SK-N-SH (cell line): ENCODE results near the gene MED19. TPM values are rescaled to one million over a fixed set of nuclear protein-coding genes. Genes with fewer than 3 reads are reported as not detected.

Source experiments
- CTCF ChIA-PET: fragments of 300-600, 350-600 bp; formaldehyde crosslinking; extraction: SDS; loops from one replicate; lab custom pipeline; 2021; lab: Yijun Ruan, JAX
- POLR2A ChIA-PET: fragments of 350-600 bp; sonication (Branson Sonifier 250); formaldehyde crosslinking; extraction: SDS; loops from one replicate; lab custom pipeline; 2020; ENCODE audit warnings: antibody characterized with exemption, inconsistent platforms; lab: Yijun Ruan, JAX
- DNase-seq: peaks from one replicate; pipeline ENCODE4 v3.0.0; 2012
- H2AFZ ChIP-seq: fragments of 200-600 bp; sonication (generic); 2 replicates; pipeline ENCODE4 v1.8.1; 2016; ENCODE audit warnings: antibody characterized with exemption, mild to moderate bottlenecking, low read depth
- H3F3A ChIP-seq: fragments of 200-600 bp; sonication (generic); replicated peaks from 2 replicates; pipeline ENCODE3; 2016; ENCODE audit warnings: antibody characterized with exemption, mild to moderate bottlenecking; ENCODE audit not compliant: insufficient read depth
- H3K27ac ChIP-seq, 2 experiments: fragments of 200-500 bp in 1 of 2; fragments of 200-600 bp in 1 of 2; sonication (Bioruptor generic) in 1 of 2; sonication (generic), shearing (Covaris generic) in 1 of 2; 2 replicates each; pipeline versions ENCODE4 v1.5.1 to v1.6.1; 2014 to 2016; ENCODE audit warnings: low read depth in 2 of 2, inconsistent platforms in 1 of 2, low read length in 1 of 2, mild to moderate bottlenecking in 1 of 2, mixed read lengths in 1 of 2
- H3K27me3 ChIP-seq: fragments of 200-600 bp; sonication (generic), shearing (Covaris generic); 2 replicates; pipeline ENCODE4 v1.6.1; 2016; ENCODE audit warnings: mixed run types; ENCODE audit not compliant: insufficient read depth
- H3K36me3 ChIP-seq, 2 experiments: fragments of 200-500 bp in 1 of 2; fragments of 200-600 bp in 1 of 2; sonication (Bioruptor generic) in 1 of 2; sonication (generic) in 1 of 2; replicated peaks in 1 of 2; 2 replicates each; pipeline versions ENCODE3 to v1.5.1; 2014 to 2016; ENCODE audit warnings: low read length in 1 of 2, mild to moderate bottlenecking in 1 of 2; ENCODE audit not compliant: insufficient read depth in 2 of 2, control insufficient read depth in 1 of 2
- H3K4me1 ChIP-seq, 2 experiments: fragments of 200-500 bp in 1 of 2; fragments of 200-600 bp in 1 of 2; sonication (Bioruptor generic) in 1 of 2; sonication (generic), shearing (Covaris generic) in 1 of 2; 2 replicates each; pipeline versions ENCODE4 v1.5.1 to v1.6.1; 2014 to 2016; ENCODE audit warnings: low read depth in 1 of 2, low read length in 1 of 2, mixed run types in 1 of 2; ENCODE audit not compliant: insufficient read depth in 2 of 2, control insufficient read depth in 1 of 2
- H3K4me2 ChIP-seq: fragments of 200-600 bp; sonication (generic), shearing (Covaris generic); 2 replicates; pipeline ENCODE4 v1.6.1; 2017; ENCODE audit warnings: mixed run types
- H3K4me3 ChIP-seq, 2 experiments: fragments of 200-500 bp in 1 of 2; fragments of 200-600 bp in 1 of 2; sonication (Bioruptor generic) in 1 of 2; sonication (generic), shearing (Covaris generic) in 1 of 2; 2 replicates each; pipeline versions ENCODE4 v1.5.1 to v1.8.1; 2014 to 2016; ENCODE audit warnings: low read depth in 2 of 2, inconsistent platforms in 1 of 2, low read length in 1 of 2, mild to moderate bottlenecking in 1 of 2, mixed read lengths in 1 of 2, moderate library complexity in 1 of 2
- H3K79me2 ChIP-seq: fragments of 200-600 bp; sonication (generic); 2 replicates; pipeline ENCODE4 v1.8.1; 2017; ENCODE audit warnings: mild to moderate bottlenecking; ENCODE audit not compliant: insufficient read depth
- H3K9ac ChIP-seq: fragments of 200-600 bp; sonication (generic); 2 replicates; pipeline ENCODE4 v1.6.1; 2017; ENCODE audit warnings: mixed run types
- H3K9me2 ChIP-seq: fragments of 200-600 bp; sonication (generic); 2 replicates; pipeline ENCODE4 v1.6.1; 2017; ENCODE audit warnings: mixed run types
- H3K9me3 ChIP-seq: fragments of 200-600 bp; sonication (generic); 2 replicates; pipeline ENCODE4 v1.6.1; 2017; ENCODE audit warnings: mixed run types, mild to moderate bottlenecking, moderate library complexity
- H4K20me1 ChIP-seq: fragments of 200-600 bp; sonication (generic); 2 replicates; pipeline ENCODE4 v1.6.1; 2017; ENCODE audit warnings: mild to moderate bottlenecking, mixed run types; ENCODE audit not compliant: insufficient read depth
- CHD2 ChIP-seq: fragments of 150-350 bp; IDR thresholded peaks from 2 replicates; pipeline ENCODE4 v1.6.1; 2018; ENCODE audit warnings: low read length; ENCODE audit not compliant: partially characterized antibody
- ELF1 ChIP-seq: IDR thresholded peaks from 2 replicates; pipeline ENCODE4 v1.4.0; 2012
- EP300 ChIP-seq, 2 experiments: IDR thresholded peaks; 2 replicates each; pipeline versions ENCODE4 v1.4.0 to v1.6.1; 2012; ENCODE audit warnings: borderline replicate concordance in 1 of 2, low read depth in 1 of 2, low read length in 1 of 2
- FOXJ3 ChIP-seq: sonication (generic); formaldehyde crosslinking; IDR thresholded peaks from 2 replicates; pipeline ENCODE4 v1.5.1; 2020; ENCODE audit warnings: mild to moderate bottlenecking, missing genetic modification reagents
- FOXM1 ChIP-seq: IDR thresholded peaks from 2 replicates; pipeline ENCODE4 v1.4.0; 2012; ENCODE audit warnings: low read depth, mild to moderate bottlenecking
- GABPA ChIP-seq: IDR thresholded peaks from 2 replicates; pipeline ENCODE4 v1.4.0; 2012; ENCODE audit warnings: low read depth, mild to moderate bottlenecking
- GATA2 ChIP-seq: sonication (generic); formaldehyde crosslinking; IDR thresholded peaks from 2 replicates; pipeline ENCODE4 v1.5.0; 2020; ENCODE audit warnings: mild to moderate bottlenecking, missing genetic modification reagents
- MEF2A ChIP-seq: IDR thresholded peaks from 2 replicates; pipeline ENCODE4 v1.4.0; 2012; ENCODE audit warnings: low read depth, borderline replicate concordance
- RAD21 ChIP-seq: IDR thresholded peaks from 2 replicates; pipeline ENCODE4 v1.6.1; 2012; ENCODE audit warnings: mild to moderate bottlenecking, low read length
- RCOR1 ChIP-seq: fragments of 150-350 bp; IDR thresholded peaks from 2 replicates; pipeline ENCODE4 v1.6.1; 2017; ENCODE audit warnings: antibody characterized with exemption, low read length
- SMC3 ChIP-seq: IDR thresholded peaks from 2 replicates; pipeline ENCODE4 v1.6.1; 2012; ENCODE audit warnings: low read depth, low read length, improper control_type of control experiment
- TCF12 ChIP-seq: IDR thresholded peaks from 2 replicates; pipeline ENCODE4 v1.4.0; 2012
- TEAD4 ChIP-seq: IDR thresholded peaks from 2 replicates; pipeline ENCODE4 v1.4.0; 2012; ENCODE audit warnings: mild to moderate bottlenecking, borderline replicate concordance; ENCODE audit not compliant: insufficient read depth
- USF1 ChIP-seq: IDR thresholded peaks from 2 replicates; pipeline ENCODE4 v1.4.0; 2012; ENCODE audit warnings: low read depth, borderline replicate concordance
- YY1 ChIP-seq: IDR thresholded peaks from 2 replicates; pipeline ENCODE4 v1.4.0; 2012; ENCODE audit warnings: low read depth, mild to moderate bottlenecking
- ZBTB33 ChIP-seq: IDR thresholded peaks from 2 replicates; pipeline ENCODE4 v1.4.0; 2012; ENCODE audit warnings: low read depth, borderline replicate concordance
- WGBS: methylation state at CpG from one replicate; pipeline ENCODE4 v1.1.6; 2017; ENCODE audit warnings: low lambda C conversion rate; 5-methylcytosine and 5-hydroxymethylcytosine counted together
- polyA plus RNA-seq, 3 experiments: library from polyadenylated mRNA; depleted of rRNA; stranded (reverse); fragments of >200 nt; gene quantifications; 2 replicates each; pipeline ENCODE4 v1.2.3, GENCODE V29; 2012

MED19 gene
- polyA plus RNA-seq, 1 of the 3 experiments (the other 2 are of a cell fraction) = 38.7 TPM

GRCh38 chr11:57746920-57747319 lies 34.9 kb upstream of the MED19 start:
- H3K36me3 ChIP-seq = peaks cover 21 to 35% of the 10 kb centered on the region in 2 experiments
- TF ChIP-seq MEF2A = no peak
- TF ChIP-seq FOXM1 = no peak
- TF ChIP-seq GATA2 (CRISPR knock-in tag) = no peak
- TF ChIP-seq ELF1 = no peak
- no peak for TF ChIP-seq ZBTB33
- TF ChIP-seq GABPA = no peak
- TF ChIP-seq EP300 (IDR thresholded peaks at IDR 0.05; ENCODE audit: borderline replicate concordance in 1 of 2, low read depth in 1 of 2, low read length in 1 of 2) = no peak
- no peak for TF ChIP-seq RAD21
- TF ChIP-seq, all 33 proteins: peak for 0
- Histone ChIP-seq H3K9ac (no peak overlapping the region), H3K27ac (no peak overlapping the region), H3K9me3 (no peaks in the 10 kb centered on the region), H3K27me3 (no peaks in the 10 kb centered on the region), H3F3A (peaks cover 14% of the 10 kb centered on the region), H4K20me1 (no peaks in the 10 kb centered on the region), H3K4me2 (no peak overlapping the region), H3K79me2 (peaks cover 19% of the 10 kb centered on the region), H3K4me1 (peaks cover 0 to 7% of the 10 kb centered on the region in 2 experiments; a peak in 3 of 4 replicates), H2AFZ (no peak overlapping the region), H3K9me2 (no peaks in the 10 kb centered on the region), H3K4me3 (no peak overlapping the region)
- POLR2A ChIA-PET = interaction anchor here (0.7 to 0.8 kb wide), 2 partner anchors 14 to 438 kb away, joined by 5 to 6 read pairs; partner anchors contain the start of gene CTNND1
- DNase-seq = no peak
- CTCF ChIA-PET = interaction anchor here (1.0 to 13.2 kb wide), 2 partner anchors 25 to 55 kb away, joined by 3 to 142 read pairs; no protein-coding TSS in a partner anchor
- WGBS = 90% methylated on average over 1 of the region's 1 CpG

GRCh38 chr11:57745206-57745605 lies 33.2 kb upstream of the MED19 start:
- ChIA-PET CTCF (interaction anchor here (13.2 kb wide), 1 partner anchor 56 kb away, joined by 142 read pairs; no protein-coding TSS in a partner anchor), POLR2A (no interaction called here)
- WGBS = 97% methylated on average over 5 of the region's 5 CpGs
- no peak overlapping the region for H3K9ac ChIP-seq
- H3K4me2 ChIP-seq = no peak overlapping the region
- TF ChIP-seq GATA2 (CRISPR knock-in tag) (no peak), GABPA (no peak), MEF2A (no peak), TEAD4 (no peak), SMC3 (no peak), CHD2 (no peak), RAD21 (no peak), EP300 (IDR thresholded peaks at IDR 0.05; ENCODE audit: borderline replicate concordance in 1 of 2, low read depth in 1 of 2, low read length in 1 of 2) (no peak), USF1 (no peak), YY1 (no peak), RCOR1 (no peak), FOXJ3 (CRISPR knock-in tag) (no peak), TCF12 (no peak)
- H3K79me2 ChIP-seq = peaks cover 23% of the 10 kb centered on the region
- H4K20me1 ChIP-seq = no peaks in the 10 kb centered on the region
- H3K36me3 ChIP-seq = peaks cover 21 to 35% of the 10 kb centered on the region in 2 experiments
- no peak overlapping the region for H3K4me3 ChIP-seq
- H3K4me1 ChIP-seq = peaks cover 0 to 7% of the 10 kb centered on the region in 2 experiments; a peak in 3 of 4 replicates
- no peaks in the 10 kb centered on the region for H3K9me3 ChIP-seq
- H3F3A ChIP-seq = peaks cover 17% of the 10 kb centered on the region
- no peak for DNase-seq
- no peak overlapping the region for H3K27ac ChIP-seq
- no peaks in the 10 kb centered on the region for H3K27me3 ChIP-seq
- H3K9me2 ChIP-seq = no peaks in the 10 kb centered on the region
- no peak overlapping the region for H2AFZ ChIP-seq
